GM21825 (cell line): ENCODE results near the gene SCYL1.

Experiments used
- ATAC-seq: cut with Tn5 transposase; IDR thresholded peaks from one replicate; pipeline ENCODE4 v1.9.1; 2021; ENCODE audit warnings: mild to moderate bottlenecking, moderate library complexity; ENCODE audit not compliant: unreplicated experiment

Gene SCYL1

GRCh38 chr11:65524741-65525545 lies at the start of gene SCYL1:
Gene SCYL1 (plus strand): TSS chr11:65525083. CDS start chr11:65525154, 71 bp downstream.
- ATAC-seq = peak; percentile 53

- ATAC-seq = no peak
Measured at GRCh38 chr11:65476632-65477148, 48.2 kb upstream of the SCYL1 start.

- peak; percentile 71 for ATAC-seq
Measured at GRCh38 chr11:65477149-65477965, 47.5 kb upstream of the SCYL1 start.

GRCh38 chr11:65478388-65479183 lies 46.3 kb upstream of the SCYL1 start:
- no peak for ATAC-seq

GRCh38 chr11:65479184-65480145 lies 45.4 kb upstream of the SCYL1 start:
- ATAC-seq = no peak

GRCh38 chr11:65482306-65482850 lies 42.5 kb upstream of the SCYL1 start:
- ATAC-seq = no peak

- ATAC-seq = no peak
Measured at GRCh38 chr11:65485920-65486219, 39.0 kb upstream of the SCYL1 start.

- ATAC-seq = no peak
Measured at GRCh38 chr11:65486570-65487466, 38.1 kb upstream of the SCYL1 start.

- peak; percentile 38 for ATAC-seq
Measured at GRCh38 chr11:65487467-65488272, 37.2 kb upstream of the SCYL1 start.

- ATAC-seq = no peak
Measured at GRCh38 chr11:65488273-65489034, 36.4 kb upstream of the SCYL1 start.

GRCh38 chr11:65489035-65489705 lies 35.7 kb upstream of the SCYL1 start:
- ATAC-seq = no peak

- ATAC-seq = no peak
Measured at GRCh38 chr11:65489706-65490320, 35.1 kb upstream of the SCYL1 start.

- no peak for ATAC-seq
Measured at GRCh38 chr11:65491163-65491465, 33.8 kb upstream of the SCYL1 start.

GRCh38 chr11:65491614-65492386 lies 33.1 kb upstream of the SCYL1 start:
- no peak for ATAC-seq

- ATAC-seq = no peak
Measured at GRCh38 chr11:65492387-65492636, 32.6 kb upstream of the SCYL1 start.
